Activated gamma-delta T cell treated with Interleukin-2 at 50 U/mL for 16 hours (primary cell): ENCODE results near the gene ASCL1.

Experiments
- DNase-seq: peaks from one replicate; pipeline ENCODE4 v3.0.0-alpha.2; 2020

ASCL1 gene

DNA sequence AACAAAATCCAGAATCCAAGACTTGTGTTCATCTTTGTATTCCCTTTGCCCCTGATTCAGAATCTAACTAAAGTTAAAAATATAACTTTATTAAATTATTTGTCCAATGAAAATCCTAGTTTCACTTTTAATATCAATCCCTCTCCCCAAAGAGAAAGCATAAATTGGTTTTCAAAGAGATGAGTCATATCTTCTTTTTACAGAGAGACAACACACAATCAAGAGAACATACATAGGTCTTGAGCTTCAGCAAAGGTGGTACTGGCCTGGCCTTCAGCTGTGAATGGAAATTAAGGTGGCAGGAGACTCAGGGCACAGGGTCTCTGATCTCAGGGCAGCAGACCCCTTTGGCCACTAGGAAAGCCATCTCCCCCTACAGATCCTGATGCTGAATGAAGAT is 4.3 kb upstream of the ASCL1 start:
- DNase-seq: no peak

DNA sequence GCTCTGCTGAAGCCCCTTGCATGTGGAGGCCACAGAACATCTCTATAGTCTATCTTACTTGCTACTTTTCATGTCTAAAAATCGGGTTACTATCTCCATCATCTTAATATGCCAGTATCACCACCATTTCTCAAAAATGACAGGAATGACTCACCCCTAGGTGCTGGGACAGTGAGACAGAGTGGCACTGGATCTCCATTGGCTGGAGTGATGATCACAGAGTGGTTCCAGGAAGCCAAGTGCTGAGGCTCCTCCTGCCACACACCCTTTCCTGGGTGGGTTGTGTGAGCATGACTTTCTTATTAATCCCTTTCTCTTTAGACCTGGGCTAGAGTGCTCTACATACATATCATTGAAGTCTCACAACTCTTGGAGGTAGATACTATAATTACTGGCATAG is 3.3 kb upstream of the ASCL1 start:
- no peak for DNase-seq

DNA sequence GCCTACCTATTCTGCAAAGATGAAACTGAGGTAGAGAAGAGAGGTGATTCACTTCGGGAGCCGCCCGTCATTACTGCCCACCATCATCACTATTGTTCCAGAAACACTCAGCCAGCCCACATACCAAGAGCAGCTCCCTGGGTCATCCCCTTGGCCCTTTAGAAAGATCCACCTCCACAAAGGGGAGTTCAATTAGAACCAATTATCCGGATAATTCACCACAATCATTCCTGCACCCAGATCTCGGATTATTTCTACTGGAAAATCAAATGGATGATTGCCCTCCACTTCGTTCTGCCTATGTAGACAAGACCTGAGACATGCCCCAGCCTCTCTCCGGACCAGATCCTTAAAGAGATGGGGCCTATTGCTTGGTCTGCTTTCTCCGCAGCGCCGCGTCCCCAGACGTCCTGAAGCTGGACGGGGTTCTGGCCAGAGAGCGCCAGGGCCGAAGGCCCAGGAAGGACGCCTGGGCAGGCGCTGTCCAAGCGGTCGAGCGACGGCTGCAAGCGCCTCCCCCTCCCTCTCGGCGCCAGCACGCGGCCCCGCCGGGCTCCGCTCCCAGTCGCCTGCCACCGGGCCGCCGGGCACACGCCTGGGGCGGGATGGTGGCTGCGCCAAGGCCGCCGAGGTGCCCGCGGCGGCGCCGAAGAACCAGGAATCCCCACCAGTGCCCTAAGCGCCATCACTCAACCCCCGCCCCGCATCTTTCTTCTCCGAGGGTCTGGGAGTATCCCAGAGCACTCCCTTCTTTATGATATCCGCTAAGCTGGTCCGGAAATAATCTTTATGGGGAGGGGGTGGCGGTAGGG is 1.3 kb upstream of the ASCL1 start:
- DNase-seq: no peak

DNA sequence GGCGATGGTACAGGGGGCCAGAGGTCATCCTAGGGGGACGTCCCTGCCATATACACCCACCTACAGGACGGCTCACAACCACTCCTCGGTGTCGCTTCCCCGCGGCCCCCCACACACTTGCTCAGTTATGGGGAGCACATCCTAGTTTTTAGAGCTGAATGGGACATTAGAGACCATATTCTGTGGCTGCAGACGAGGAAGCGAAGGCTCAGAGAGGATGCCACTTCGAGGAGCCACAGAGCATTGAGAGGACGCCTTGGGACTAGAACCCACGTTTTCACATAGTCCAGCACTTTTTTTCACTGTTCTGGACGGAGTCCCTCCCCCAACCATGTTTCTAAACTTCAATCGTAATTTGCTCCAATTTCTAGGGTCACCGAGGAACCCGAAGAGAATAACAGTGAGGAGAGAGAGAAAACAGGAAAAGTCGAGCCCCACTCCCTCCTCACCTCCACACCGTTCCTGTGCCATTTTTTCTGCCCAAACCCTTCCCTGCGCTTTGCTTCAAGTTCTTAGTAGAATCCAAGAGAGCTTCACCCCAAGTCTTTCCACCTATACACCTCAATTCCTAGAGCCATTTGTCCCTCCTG is 641 bp upstream of the ASCL1 start:
- no peak for DNase-seq

DNA sequence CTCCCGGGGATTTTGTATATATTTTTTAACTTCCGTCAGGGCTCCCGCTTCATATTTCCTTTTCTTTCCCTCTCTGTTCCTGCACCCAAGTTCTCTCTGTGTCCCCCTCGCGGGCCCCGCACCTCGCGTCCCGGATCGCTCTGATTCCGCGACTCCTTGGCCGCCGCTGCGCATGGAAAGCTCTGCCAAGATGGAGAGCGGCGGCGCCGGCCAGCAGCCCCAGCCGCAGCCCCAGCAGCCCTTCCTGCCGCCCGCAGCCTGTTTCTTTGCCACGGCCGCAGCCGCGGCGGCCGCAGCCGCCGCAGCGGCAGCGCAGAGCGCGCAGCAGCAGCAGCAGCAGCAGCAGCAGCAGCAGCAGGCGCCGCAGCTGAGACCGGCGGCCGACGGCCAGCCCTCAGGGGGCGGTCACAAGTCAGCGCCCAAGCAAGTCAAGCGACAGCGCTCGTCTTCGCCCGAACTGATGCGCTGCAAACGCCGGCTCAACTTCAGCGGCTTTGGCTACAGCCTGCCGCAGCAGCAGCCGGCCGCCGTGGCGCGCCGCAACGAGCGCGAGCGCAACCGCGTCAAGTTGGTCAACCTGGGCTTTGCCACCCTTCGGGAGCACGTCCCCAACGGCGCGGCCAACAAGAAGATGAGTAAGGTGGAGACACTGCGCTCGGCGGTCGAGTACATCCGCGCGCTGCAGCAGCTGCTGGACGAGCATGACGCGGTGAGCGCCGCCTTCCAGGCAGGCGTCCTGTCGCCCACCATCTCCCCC is 777 bp downstream of the ASCL1 start:
- DNase-seq: no peak

DNA sequence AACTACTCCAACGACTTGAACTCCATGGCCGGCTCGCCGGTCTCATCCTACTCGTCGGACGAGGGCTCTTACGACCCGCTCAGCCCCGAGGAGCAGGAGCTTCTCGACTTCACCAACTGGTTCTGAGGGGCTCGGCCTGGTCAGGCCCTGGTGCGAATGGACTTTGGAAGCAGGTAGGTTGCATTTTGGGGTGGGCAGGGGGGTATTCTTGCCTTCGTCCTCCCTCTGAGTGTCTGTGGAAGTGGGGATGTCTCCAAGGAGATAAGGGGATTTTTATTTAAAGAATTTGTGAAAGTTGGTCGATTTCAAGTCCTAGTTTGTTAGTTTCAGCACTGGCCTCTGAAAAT is 1.3 kb downstream of the ASCL1 start:
- no peak for DNase-seq

DNA sequence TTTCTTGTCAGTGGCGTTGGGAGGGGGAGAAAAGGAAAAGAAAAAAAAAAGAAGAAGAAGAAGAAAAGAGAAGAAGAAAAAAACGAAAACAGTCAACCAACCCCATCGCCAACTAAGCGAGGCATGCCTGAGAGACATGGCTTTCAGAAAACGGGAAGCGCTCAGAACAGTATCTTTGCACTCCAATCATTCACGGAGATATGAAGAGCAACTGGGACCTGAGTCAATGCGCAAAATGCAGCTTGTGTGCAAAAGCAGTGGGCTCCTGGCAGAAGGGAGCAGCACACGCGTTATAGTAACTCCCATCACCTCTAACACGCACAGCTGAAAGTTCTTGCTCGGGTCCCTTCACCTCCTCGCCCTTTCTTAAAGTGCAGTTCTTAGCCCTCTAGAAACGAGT is 1.9 kb downstream of the ASCL1 start:
- DNase-seq: no peak

DNA sequence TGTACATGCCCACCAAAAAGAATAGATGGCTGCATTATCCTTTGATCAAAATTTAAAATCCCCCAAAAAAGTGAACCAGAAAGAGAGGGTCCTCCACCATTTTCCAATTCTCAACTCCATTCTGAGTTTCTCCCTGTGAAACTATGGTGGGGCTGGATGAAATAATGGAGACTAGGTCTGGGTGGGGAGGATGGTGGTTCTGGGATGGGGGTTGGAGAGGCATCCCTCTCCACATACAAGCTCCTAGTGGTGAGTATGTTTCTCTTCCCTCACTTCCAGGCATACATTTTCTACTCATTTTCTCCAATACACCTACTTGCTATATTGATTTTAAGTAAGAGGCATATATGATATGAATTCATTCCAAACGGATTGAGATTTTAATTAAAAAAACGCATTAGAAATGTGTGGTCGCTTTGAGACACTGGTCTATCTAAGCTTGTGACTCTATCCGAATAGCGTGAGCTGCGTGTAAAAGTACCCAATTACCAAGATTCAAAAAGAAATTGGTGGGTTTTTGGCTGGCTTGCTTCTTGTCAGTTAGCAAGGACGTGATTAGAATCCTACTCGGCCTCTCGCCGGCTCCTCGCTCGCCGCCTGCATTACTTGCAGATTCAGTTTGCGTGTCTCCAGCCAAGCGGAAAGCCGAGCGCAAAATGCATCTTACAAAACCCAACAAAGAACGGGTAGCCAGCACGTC is 3.4 kb downstream of the ASCL1 start:
- DNase-seq: no peak

DNA sequence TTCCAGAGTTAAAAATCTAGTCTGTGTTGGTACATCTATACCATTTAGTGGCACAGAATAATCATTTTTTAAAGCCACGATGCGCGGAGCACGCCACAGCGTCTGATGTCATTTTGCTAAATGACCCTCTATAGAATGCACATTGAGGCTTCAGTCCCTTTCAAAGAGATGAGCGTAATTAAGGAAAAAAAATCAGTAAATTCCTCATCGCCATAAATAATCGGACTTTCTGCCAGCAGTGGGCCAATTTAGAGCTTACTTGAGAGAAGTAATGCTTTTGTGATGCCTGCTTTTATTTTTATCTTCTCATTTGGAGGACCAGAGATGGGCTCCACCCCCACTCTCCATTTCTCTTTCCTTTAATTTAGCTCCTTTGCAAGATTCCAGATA is 4.0 kb downstream of the ASCL1 start:
- no peak for DNase-seq

DNA sequence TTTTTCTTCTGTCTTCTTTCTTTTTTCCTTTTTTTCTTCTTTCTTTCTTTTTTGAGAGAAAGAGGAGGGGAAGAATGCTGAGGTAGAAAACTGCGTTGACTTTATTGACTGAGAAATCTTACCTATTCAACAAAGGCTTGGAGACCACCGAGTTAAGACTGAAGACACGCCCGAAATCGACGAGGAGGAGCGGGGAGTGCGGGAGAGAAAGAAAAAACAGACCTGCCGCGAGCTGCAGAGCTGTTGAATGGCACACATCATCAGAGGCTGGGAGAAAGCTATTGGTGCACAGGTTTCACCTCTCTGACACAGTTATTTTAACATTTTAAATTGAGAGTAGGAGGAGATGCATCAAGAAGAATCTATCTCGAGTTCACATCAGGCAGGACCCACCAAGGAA is 5.1 kb downstream of the ASCL1 start:
- DNase-seq: no peak

DNA sequence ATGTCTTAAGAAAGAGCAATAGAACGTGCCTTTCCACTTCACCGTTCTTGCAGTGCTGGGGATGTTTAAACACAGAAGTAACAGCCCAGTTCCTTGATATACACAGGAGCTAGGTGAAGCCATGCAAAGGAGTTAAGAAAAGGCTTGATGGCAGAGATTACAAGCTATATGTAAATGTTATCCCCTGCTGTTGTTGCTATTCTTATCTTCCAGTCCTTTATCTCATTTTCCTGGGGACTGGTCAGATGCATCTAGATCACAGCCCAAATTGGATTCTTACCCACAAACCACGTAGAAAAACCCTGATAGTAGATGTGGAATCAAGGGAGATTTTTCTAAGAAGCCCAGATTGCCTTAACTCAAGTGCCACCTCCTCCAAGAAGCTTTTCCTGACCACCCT is 5.5 kb downstream of the ASCL1 start:
- DNase-seq: no peak

DNA sequence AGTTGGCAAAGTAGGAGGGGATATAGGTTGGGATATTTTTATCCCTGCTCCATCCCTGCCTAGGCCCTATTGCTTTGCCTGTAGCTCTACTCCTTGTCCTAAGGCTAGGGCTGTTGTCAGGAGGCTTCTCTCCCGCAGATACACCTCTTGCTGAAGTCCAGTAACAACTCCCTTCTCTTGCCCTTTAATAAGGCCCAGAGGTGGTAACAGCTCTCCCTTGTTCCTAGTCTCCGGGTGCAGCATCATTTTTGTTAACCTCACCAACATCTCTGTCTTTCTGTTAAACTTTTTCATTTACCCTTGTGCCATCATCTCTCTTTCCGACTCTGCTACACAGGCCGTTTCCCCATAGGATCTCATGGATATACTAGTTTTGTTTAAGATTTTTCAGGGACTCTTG is 6.3 kb downstream of the ASCL1 start:
- no peak for DNase-seq

DNA sequence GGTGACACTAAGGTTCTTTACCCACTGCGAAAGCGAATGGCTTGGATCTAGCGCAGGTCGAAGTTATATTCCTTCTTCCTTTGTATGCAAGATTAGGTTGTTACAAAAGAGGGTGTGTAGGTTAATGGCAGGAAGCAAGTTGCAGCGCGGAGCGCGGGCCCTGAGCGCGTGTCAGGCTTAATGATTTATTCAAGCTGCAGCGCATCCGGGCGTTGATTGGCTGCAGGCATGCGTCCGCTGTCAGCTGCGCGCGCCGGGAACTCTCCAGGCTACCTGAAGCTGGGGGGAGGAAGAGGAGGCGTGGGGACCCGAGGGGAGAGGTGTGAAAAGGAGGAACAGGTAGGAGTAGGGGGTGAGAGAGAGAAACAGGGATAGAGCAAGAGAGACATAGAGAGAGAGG is 7.4 kb downstream of the ASCL1 start:
- no peak for DNase-seq

DNA sequence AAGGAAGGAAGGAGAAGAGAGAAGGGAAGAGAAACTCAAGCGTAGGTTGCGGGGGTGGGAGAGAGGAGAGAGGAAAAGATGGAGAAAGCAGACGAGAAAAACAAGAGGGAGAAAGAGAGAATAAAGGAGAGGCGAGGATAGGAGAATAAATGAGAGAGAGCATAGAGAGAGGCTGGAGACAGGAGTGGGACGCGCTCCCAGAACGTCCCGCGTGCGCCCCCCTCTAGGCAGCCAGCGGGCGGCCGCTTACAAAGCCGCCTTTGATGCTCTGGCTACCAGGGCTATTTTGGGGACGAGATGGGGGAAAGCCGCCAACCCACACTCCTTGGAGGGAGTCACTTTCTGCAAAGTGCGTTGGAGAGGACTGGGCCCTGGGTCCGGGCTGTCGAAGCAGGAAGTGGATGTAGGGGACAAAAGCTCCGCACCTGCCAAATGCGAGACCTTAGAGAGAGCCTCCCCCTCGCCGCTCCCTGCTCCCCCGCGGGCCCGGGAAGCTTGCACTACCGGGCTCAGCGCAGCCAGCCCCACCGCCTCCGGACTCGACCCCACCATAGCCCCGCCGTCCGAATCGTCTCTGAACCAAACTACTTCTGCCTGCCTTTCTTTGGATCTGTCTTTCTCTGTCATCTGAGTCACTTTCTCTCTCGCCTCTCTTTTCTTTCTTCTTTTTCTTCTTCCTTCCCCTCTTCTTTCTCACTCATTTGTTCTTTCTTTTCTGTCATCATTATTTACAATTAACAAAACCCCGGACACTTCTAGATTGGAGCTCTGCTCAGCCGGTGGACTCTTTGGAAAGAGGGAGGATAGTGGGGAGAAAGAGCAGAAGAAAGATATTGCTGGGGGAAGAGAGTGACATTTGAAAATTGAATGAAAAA is 8.0 kb downstream of the ASCL1 start:
- DNase-seq: no peak

DNA sequence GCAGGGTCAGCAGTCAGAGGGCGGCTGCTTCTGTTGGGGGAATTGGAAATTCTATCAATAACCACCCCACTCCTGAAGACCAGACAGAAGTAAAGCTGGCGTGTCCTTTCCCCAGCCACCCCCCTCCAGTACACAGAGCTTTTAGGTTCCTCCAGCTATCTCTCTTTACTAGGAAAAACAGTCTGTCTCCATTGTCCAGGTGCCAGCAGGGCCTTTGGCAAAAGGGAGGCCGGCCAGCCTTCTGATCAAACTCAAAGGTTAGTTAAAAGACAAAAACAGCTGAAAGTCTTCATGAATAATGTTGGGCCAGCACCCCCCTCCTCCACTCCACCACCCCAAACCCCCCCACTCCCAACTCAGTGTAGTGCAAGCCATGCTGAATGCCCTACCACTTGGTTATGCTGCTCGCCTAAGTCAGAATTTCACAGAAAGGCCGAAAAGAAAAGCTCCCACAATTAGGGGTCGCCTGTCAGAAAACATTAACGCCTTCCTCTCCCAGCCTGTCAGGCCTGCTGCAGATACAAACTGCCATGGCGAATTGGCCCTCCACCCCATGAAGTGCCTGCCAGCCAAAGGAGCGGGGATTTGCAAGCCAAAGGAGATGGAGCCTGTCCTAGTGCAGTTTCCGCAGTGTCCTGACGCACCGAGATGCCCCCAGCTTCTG is 8.9 kb downstream of the ASCL1 start:
- DNase-seq: no peak

DNA sequence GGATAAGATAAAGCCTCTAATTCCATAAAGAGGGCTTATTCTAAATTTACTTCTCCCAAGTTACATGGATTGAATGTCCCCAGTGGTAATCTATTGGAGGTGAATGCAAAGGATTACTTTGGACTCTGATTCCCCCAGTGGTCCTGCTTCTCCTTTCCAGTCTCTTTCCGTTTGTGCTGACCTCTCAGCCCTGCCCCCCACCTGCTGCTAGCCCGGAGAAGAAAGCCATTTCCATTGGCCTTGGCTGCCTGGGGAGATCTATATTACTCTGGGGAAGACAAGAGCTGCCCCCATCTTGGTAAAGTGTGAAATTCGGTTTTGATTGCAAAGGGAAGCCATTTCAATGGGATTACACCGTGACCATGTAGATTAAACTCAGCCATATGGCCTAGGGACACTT is 13.3 kb downstream of the ASCL1 start:
- DNase-seq: no peak

DNA sequence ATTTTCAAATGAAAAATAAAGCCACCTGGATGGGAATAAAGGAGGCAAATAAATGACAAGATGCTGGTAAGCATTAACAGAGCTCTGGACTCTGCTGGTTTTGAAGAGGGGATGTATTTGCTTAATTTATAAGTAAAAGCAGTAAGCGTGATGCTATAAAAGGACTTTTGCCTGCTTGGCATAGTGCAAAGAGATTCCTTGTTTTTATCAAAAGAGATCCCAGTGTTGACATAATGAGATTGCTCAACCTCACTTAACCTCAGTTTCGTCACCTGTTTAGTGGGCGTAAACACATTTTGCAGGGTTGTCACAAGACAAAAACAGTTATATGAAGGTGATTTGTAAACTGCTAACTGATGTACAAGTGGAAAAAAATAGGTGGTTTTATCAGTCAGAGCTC is 13.8 kb downstream of the ASCL1 start:
- no peak for DNase-seq

DNA sequence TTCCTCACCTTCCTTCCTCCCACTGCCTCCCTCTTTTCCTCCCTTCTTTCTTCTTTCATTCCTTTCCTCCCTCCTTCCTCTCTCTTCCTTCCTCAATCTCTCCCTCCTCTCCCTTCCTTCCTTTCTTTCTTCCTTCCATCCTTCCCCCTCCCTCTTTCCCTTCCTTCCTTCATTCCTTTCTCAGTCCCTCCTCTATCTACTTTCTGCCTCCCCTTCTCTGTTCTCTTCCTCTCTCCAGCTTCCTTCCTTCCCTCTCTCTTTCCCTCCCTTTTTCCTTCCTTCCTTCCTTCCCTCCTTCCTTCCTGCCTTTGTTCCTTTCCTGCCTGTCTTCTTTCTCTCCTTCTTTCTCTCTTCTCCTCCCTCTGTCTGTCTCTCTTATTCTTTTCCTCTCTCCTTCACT is 16.1 kb downstream of the ASCL1 start:
- DNase-seq: no peak

DNA sequence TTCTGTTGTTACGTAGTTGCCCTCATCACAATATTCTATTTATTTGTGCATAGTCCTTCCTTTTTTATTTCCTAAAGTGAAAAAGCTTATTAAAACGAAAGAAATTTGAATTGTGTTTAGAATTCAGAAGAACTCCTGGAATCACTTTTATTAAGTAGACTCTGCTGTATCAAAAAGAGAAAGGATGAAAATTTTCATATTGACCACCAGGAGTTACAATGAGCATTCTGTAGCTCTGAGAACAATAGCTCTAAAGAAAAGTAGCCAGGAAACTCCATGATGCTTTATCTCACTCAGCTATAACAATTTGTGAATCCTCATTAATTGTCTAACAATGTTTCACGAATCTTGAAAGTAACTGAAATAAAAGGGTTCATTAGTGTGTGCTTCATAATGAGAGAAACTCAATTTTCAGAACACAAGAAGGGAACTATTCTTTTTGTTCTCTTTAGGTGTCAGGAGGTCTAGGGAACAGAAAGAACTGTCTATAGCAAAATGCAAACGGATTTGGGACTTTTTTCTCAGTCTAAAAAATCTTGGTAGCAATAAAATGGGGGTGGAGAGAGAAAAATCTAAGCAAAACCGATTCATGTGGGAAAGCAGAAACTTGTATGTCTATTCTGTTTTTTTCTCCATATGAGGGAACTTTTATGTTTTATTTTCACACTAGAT is 19.3 kb downstream of the ASCL1 start:
- DNase-seq: no peak

DNA sequence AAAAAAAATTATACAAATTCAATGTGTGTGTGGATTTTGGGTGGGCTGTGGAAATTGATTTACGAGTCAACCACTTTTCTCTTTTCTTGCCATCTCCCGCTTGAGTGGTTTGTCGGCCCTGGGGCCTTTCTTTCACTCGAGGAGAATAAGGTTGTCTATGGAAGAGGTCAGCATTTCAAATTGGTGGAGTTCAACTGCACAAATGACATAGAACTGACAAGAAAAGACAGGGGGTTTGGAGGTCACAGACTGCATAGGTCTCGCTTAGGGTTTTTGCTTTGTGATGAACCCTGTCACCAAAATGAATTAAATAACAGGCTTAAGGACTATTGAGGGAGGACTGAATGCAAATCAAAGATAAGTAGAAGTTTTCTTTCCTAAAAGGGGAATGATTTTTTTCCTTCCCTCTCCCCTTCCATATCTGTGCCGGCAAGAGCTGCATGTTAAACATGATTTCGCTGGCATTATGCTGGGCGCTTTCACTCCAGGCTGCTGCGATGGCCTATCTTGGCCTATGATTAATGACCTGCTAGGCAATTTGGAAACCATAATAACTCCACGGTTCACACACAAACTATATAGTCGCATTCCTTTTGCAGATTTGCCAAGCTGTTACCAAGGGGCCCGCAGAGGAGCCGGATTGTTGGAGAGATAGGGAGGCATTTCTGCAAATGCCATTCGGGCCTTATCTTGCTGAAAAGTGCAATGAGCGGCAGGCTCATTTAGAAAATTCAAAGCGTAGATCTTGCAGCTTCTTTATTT is 20.7 kb downstream of the ASCL1 start:
- DNase-seq: no peak

DNA sequence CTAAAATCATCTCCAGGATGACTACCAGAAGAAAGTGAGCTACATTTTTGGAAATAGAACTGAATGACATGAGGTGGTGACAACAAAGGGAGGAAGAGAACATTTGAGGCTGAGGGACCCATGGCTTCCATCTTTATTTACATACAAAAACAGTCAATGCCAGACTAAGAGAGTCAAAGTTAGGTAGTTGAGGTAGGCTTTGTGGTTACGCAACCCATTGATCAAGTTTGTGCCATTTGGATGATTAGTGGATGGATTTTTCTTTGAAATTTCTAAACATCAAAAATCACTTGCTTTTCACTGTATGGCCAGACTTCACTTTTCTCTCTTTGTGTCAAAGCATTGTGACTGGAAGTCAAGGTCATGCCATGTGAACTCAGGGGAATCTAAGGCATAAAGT is 22.9 kb downstream of the ASCL1 start:
- no peak for DNase-seq
